Tibial artery (tissue), 4 donors: ENCODE results near the gene SCYGR3.
A peak's percentile ranks its signal among the peaks of the same experiment; 100 is the strongest.

Experiments used
- DNase-seq, 2 donors: peaks; one replicate each; pipeline ENCODE4 v3.0.0-alpha.2; 2019
- H3K27ac ChIP-seq, 2 donors: fragments of 200-600 bp; sonication (generic) in 1 of 2; 1 replicate in 1 of 2; 2 replicates in 1 of 2; pipeline ENCODE4 v1.5.1; 2018 to 2019; ENCODE audit warnings: mild to moderate bottlenecking in 1 of 2
- H3K27me3 ChIP-seq, 2 donors: fragments of 200-600 bp; sonication (generic) in 1 of 2; one replicate each; pipeline versions ENCODE4 v1.5.1 to v1.6.0; 2016 to 2019
- H3K36me3 ChIP-seq, 3 donors: fragments of 200-600 bp; sonication (generic) in 2 of 3; one replicate each; pipeline ENCODE4 v1.5.1; 2016 to 2019; ENCODE audit warnings: mild to moderate bottlenecking in 2 of 3
- H3K4me1 ChIP-seq, 4 donors: fragments of 200-600 bp; sonication (generic) in 2 of 4; 1 replicate in 3 of 4; 2 replicates in 1 of 4; pipeline ENCODE4 v1.5.1; 2016 to 2019
- H3K4me3 ChIP-seq, 2 donors: fragments of 200-600 bp; sonication (generic) in 1 of 2; 1 replicate in 1 of 2; 2 replicates in 1 of 2; pipeline ENCODE4 v1.5.1; 2018 to 2019; ENCODE audit warnings: mild to moderate bottlenecking in 2 of 2
- H3K9me3 ChIP-seq, 3 donors: fragments of 200-600 bp; sonication (generic) in 1 of 3; one replicate each; pipeline ENCODE4 v1.5.1; 2016 to 2019
- CTCF ChIP-seq, 2 experiments: fragments of 200-600 bp in 1 of 2; fragments of 450-650 bp in 1 of 2; IDR thresholded peaks; one replicate each; pipeline ENCODE4 v1.5.1; 2017 to 2019; ENCODE audit warnings: antibody characterized with exemption in 2 of 2, mild to moderate bottlenecking in 1 of 2, moderate library complexity in 1 of 2
- intact Hi-C: fragments of 100-400 bp; cut with DNase I; formaldehyde crosslinking; loops from one replicate; pipeline ENCODE4 v1.15.0; 2023; ENCODE audit warnings: low total_unique reads

The SCYGR3 gene

GRCh38 chr2:227614740-227615139 is at the start of gene SCYGR3:
Gene SCYGR3 (minus strand): TSS chr2:227614840. CDS start chr2:227614840, 0 bp downstream.
- TF ChIP-seq CTCF (IDR thresholded peaks at IDR 0.05), result no peak
- H3K27me3 ChIP-seq, result no peaks in the 10 kb centered on the region
- no peak for DNase-seq
- no peaks in the 10 kb centered on the region for H3K36me3 ChIP-seq
- H3K9me3 ChIP-seq, result no peaks in the 10 kb centered on the region
- intact Hi-C loops, result no loop called here
- no peaks in the 10 kb centered on the region for H3K4me1 ChIP-seq
- no peak within 1 kb of the TSS for H3K27ac ChIP-seq
- H3K4me3 ChIP-seq, result no peak within 1 kb of the TSS

GRCh38 chr2:227661827-227662226 is 47.2 kb upstream of the SCYGR3 start:
- Histone ChIP-seq H3K27me3 (no peaks in the 10 kb centered on the region), H3K27ac (no peak overlapping the region), H3K36me3 (no peaks in the 10 kb centered on the region), H3K4me3 (no peak overlapping the region), H3K9me3 (no peaks in the 10 kb centered on the region), H3K4me1 (peaks cover 0 to 8% (median 0%) of the 10 kb centered on the region in 4 donors)
- no peak for DNase-seq
- intact Hi-C loops, result loop anchor here (5.0 kb wide), 1 partner anchor 100 kb away; no protein-coding TSS in a partner anchor
- no peak for TF ChIP-seq CTCF (IDR thresholded peaks at IDR 0.05)

- intact Hi-C loops, result loop anchor here (5.0 kb wide), 1 partner anchor 101 kb away; no protein-coding TSS in a partner anchor
- no peak for DNase-seq
Measured at GRCh38 chr2:227661025-227661649, 46.5 kb upstream of the SCYGR3 start.

GRCh38 chr2:227657199-227657845 is 42.7 kb upstream of the SCYGR3 start:
- no peaks in the 10 kb centered on the region for H3K36me3 ChIP-seq
- peaks cover 0 to 8% (median 0%) of the 10 kb centered on the region in 4 donors for H3K4me1 ChIP-seq
- no peak for TF ChIP-seq CTCF (IDR thresholded peaks at IDR 0.05)
- no peaks in the 10 kb centered on the region for H3K27me3 ChIP-seq
- no peak overlapping the region for H3K27ac ChIP-seq
- no peaks in the 10 kb centered on the region for H3K9me3 ChIP-seq
- no peak for DNase-seq
- no peak overlapping the region for H3K4me3 ChIP-seq
- intact Hi-C loops, result no loop called here

More at GRCh38 chr2:227661025-227661649, 46.5 kb upstream of the SCYGR3 start:
- H3K9me3 ChIP-seq, result no peaks in the 10 kb centered on the region
- TF ChIP-seq CTCF (IDR thresholded peaks at IDR 0.05), result no peak
- no peak overlapping the region for H3K27ac ChIP-seq
- no peak overlapping the region for H3K4me3 ChIP-seq
- H3K27me3 ChIP-seq, result no peaks in the 10 kb centered on the region
- no peaks in the 10 kb centered on the region for H3K36me3 ChIP-seq
- peaks cover 0 to 8% (median 0%) of the 10 kb centered on the region in 4 donors for H3K4me1 ChIP-seq

- no peaks in the 10 kb centered on the region for H3K27me3 ChIP-seq
- TF ChIP-seq CTCF (IDR thresholded peaks at IDR 0.05), result no peak
- intact Hi-C loops, result no loop called here
- peak in 1 of 2 donors; percentile 38 for DNase-seq
- H3K36me3 ChIP-seq, result no peaks in the 10 kb centered on the region
- H3K9me3 ChIP-seq, result no peaks in the 10 kb centered on the region
- H3K4me1 ChIP-seq, result peaks cover 0 to 8% (median 0%) of the 10 kb centered on the region in 4 donors
- H3K4me3 ChIP-seq, result no peak overlapping the region
- H3K27ac ChIP-seq, result no peak overlapping the region
Measured at GRCh38 chr2:227655454-227655853, 40.8 kb upstream of the SCYGR3 start.
